Measurements from ENCODE around the gene ATXN10.

DNA sequence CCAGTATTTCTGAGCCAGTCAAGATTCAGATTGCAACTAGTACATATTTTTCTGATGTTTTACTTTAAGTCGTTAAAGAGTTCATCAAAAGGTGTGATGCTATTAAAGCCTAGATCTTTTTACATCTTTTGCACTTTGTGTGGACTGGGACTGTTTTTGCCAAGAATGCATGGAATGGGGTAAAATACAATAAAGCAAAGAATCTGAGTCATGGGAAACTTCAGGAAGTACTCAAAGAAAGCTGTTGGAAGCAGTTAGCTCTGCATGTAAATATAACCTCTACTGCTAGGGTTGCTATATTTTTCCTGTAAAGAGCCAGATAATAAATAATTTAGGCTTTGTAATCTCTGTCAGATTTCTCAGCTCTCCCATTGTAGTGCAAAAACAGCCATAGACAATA lies 20.9 kb downstream of the ATXN10 start:
- no peak for TF ChIP-seq CTCF (IDR thresholded peaks at IDR 0.05)
- TF ChIP-seq POLR2A (IDR thresholded peaks at IDR 0.05): no peak
